H9 (cell line): ENCODE results near the gene CNTN3. TPM values are rescaled to one million over a fixed set of nuclear protein-coding genes. Genes with fewer than 3 reads are reported as not detected.

Experiments used
- DNase-seq: peaks from one replicate; pipeline ENCODE4 v3.0.0-alpha.2; 2017
- H2AFZ ChIP-seq: one replicate; pipeline ENCODE4 v1.6.1; 2013; ENCODE audit warnings: mild to moderate bottlenecking, low read length, control low read depth, moderate library complexity
- H2AK5ac ChIP-seq: 2 replicates; pipeline ENCODE4 v1.6.1; 2013; ENCODE audit warnings: low read length, control low read depth, mixed read lengths; ENCODE audit not compliant: insufficient read length
- H2BK120ac ChIP-seq: one replicate; pipeline ENCODE4 v1.6.1; 2013; ENCODE audit warnings: low read depth, mild to moderate bottlenecking, low read length, control low read depth, inconsistent platforms; ENCODE audit not compliant: poor library complexity, severe bottlenecking
- H2BK12ac ChIP-seq: 2 replicates; pipeline ENCODE4 v1.6.1; 2013; ENCODE audit warnings: low read length, control low read depth, mixed read lengths, low read depth; ENCODE audit not compliant: insufficient read length
- H2BK15ac ChIP-seq: 2 replicates; pipeline ENCODE4 v1.6.1; 2013; ENCODE audit warnings: low read depth, low read length, control low read depth
- H2BK20ac ChIP-seq: one replicate; pipeline ENCODE4 v1.6.1; 2013; ENCODE audit warnings: low read depth, mild to moderate bottlenecking, low read length, control low read depth, inconsistent platforms; ENCODE audit not compliant: poor library complexity, severe bottlenecking
- H2BK5ac ChIP-seq: 2 replicates; pipeline ENCODE4 v1.6.1; 2013; ENCODE audit warnings: low read length, control low read depth, mixed read lengths; ENCODE audit not compliant: insufficient read length
- H3K14ac ChIP-seq: 2 replicates; pipeline ENCODE4 v1.6.1; 2013; ENCODE audit warnings: low read length, control low read depth; ENCODE audit not compliant: insufficient read depth
- H3K18ac ChIP-seq: 2 replicates; pipeline ENCODE4 v1.6.1; 2013; ENCODE audit warnings: low read depth, mild to moderate bottlenecking, mixed read lengths, low read length, control low read depth; ENCODE audit not compliant: insufficient read length
- H3K23ac ChIP-seq: 2 replicates; pipeline ENCODE4 v1.6.1; 2013; ENCODE audit warnings: low read length, control low read depth, mixed read lengths, low read depth; ENCODE audit not compliant: insufficient read length
- H3K23me2 ChIP-seq: 2 replicates; pipeline ENCODE4 v1.6.1; 2013; ENCODE audit warnings: low read depth, mild to moderate bottlenecking, mixed read lengths, low read length, control low read depth; ENCODE audit not compliant: insufficient read length, poor library complexity, severe bottlenecking
- H3K27ac ChIP-seq: 2 replicates; pipeline ENCODE4 v1.5.1; 2013; ENCODE audit warnings: low read length, control low read depth, mixed read lengths, low read depth; ENCODE audit not compliant: insufficient read length
- H3K27me3 ChIP-seq: 2 replicates; pipeline ENCODE4 v1.6.1; 2013; ENCODE audit warnings: low read length, control low read depth, inconsistent platforms; ENCODE audit not compliant: insufficient read depth
- H3K4ac ChIP-seq: 2 replicates; pipeline ENCODE4 v1.6.1; 2013; ENCODE audit warnings: low read depth, mild to moderate bottlenecking, control low read depth, inconsistent platforms, low read length, moderate library complexity
- H3K4me1 ChIP-seq: 2 replicates; pipeline ENCODE4 v1.6.1; 2013; ENCODE audit warnings: low read length, control low read depth, inconsistent platforms; ENCODE audit not compliant: insufficient read depth
- H3K4me2 ChIP-seq: 2 replicates; pipeline ENCODE4 v1.6.1; 2013; ENCODE audit warnings: low read length, control low read depth, mixed read lengths; ENCODE audit not compliant: insufficient read length, insufficient read depth
- H3K56ac ChIP-seq: 2 replicates; pipeline ENCODE4 v1.6.1; 2013; ENCODE audit warnings: low read depth, mild to moderate bottlenecking, mixed read lengths, low read length, control low read depth; ENCODE audit not compliant: insufficient read length
- H3K79me1 ChIP-seq: 2 replicates; pipeline ENCODE4 v1.6.1; 2013; ENCODE audit warnings: low read depth, mild to moderate bottlenecking, moderate library complexity, low read length, control low read depth, inconsistent platforms; ENCODE audit not compliant: insufficient read depth, poor library complexity, severe bottlenecking
- H3K79me2 ChIP-seq: 2 replicates; pipeline ENCODE4 v1.6.1; 2013; ENCODE audit warnings: low read length, control low read depth, inconsistent platforms; ENCODE audit not compliant: insufficient read depth
- H3K9ac ChIP-seq: 2 replicates; pipeline ENCODE4 v1.6.1; 2013; ENCODE audit warnings: low read length, control low read depth, mixed read lengths; ENCODE audit not compliant: insufficient read length; ENCODE audit errors: extremely low read depth
- H3K9me3 ChIP-seq: one replicate; pipeline ENCODE4 v1.6.1; 2013; ENCODE audit warnings: low read depth, low read length, inconsistent platforms; ENCODE audit not compliant: control insufficient read depth
- H3T11ph ChIP-seq: one replicate; pipeline ENCODE4 v1.6.1; 2013; ENCODE audit warnings: mild to moderate bottlenecking, low read length, control low read depth, inconsistent platforms
- H4K20me1 ChIP-seq: one replicate; pipeline ENCODE4 v1.6.1; 2013; ENCODE audit not compliant: control insufficient read depth, insufficient read length, insufficient read depth
- H4K5ac ChIP-seq: 2 replicates; pipeline ENCODE4 v1.6.1; 2013; ENCODE audit warnings: low read depth, mild to moderate bottlenecking, mixed read lengths, low read length, control low read depth; ENCODE audit not compliant: insufficient read length
- H4K8ac ChIP-seq: replicated peaks from 2 replicates; pipeline ENCODE4 v1.6.1; 2013; ENCODE audit warnings: low read length, control low read depth, mixed read lengths, low read depth; ENCODE audit not compliant: insufficient read length
- H4K91ac ChIP-seq: 2 replicates; pipeline ENCODE4 v1.6.1; 2013; ENCODE audit warnings: low read depth, mild to moderate bottlenecking, moderate library complexity, mixed read lengths, low read length, control low read depth; ENCODE audit not compliant: insufficient read length
- H3K27ac Mint-ChIP-seq, 3 experiments: 2 replicates in 2 of 3; 3 replicates in 1 of 3; pipeline ENCODE4 v1.8.0; 2020 to 2021; ENCODE audit warnings: mixed read lengths in 3 of 3, mild to moderate bottlenecking in 1 of 3, moderate library complexity in 1 of 3
- H3K27me3 Mint-ChIP-seq: 2 replicates; pipeline ENCODE4 v1.8.0; 2021; ENCODE audit warnings: low read depth, mild to moderate bottlenecking, moderate library complexity, mixed read lengths
- H3K36me3 Mint-ChIP-seq, 3 experiments: 2 replicates in 2 of 3; 3 replicates in 1 of 3; pipeline ENCODE4 v1.8.0; 2020 to 2021; ENCODE audit warnings: low read depth in 3 of 3, mixed read lengths in 3 of 3; ENCODE audit not compliant: insufficient read depth in 1 of 3
- H3K4me1 Mint-ChIP-seq, 2 experiments: 2 replicates each; pipeline ENCODE4 v1.8.0; 2020; ENCODE audit warnings: mixed read lengths in 2 of 2
- H3K4me3 Mint-ChIP-seq, 2 experiments: 2 replicates in 1 of 2; 3 replicates in 1 of 2; pipeline ENCODE4 v1.8.0; 2020 to 2021; ENCODE audit warnings: mild to moderate bottlenecking in 2 of 2, mixed read lengths in 2 of 2, moderate library complexity in 1 of 2
- H3K9me3 Mint-ChIP-seq, 2 experiments: 2 replicates in 1 of 2; 3 replicates in 1 of 2; pipeline ENCODE4 v1.8.0; 2020; ENCODE audit warnings: mild to moderate bottlenecking in 2 of 2, mixed read lengths in 2 of 2, moderate library complexity in 1 of 2
- WGBS: extraction: QIAGEN DNeasy Blood & Tissue Kit; methylation state at CpG from one replicate; pipeline ENCODE4 v1.1.7; 2013; ENCODE audit warnings: missing lambda C conversion rate, low lambda C conversion rate, mixed read lengths; ENCODE audit not compliant: insufficient read length; ENCODE audit errors: extremely low coverage; 5-methylcytosine and 5-hydroxymethylcytosine counted together
- total RNA-seq: library from RNA; stranded (reverse); gene quantifications from 2 replicates; pipeline ENCODE4 v1.2.1, GENCODE V29; 2021
- TF ChIP-seq, protein P1 (sequence below): fragments of 200-600 bp; sonication (generic); conservative IDR thresholded peaks from 3 replicates; pipeline ENCODE4 v1.8.0; 2021; ENCODE audit warnings: antibody characterized with exemption, mild to moderate bottlenecking

CNTN3 gene
- total RNA-seq, 1 experiment from 2014 or later: not detected

DNA sequence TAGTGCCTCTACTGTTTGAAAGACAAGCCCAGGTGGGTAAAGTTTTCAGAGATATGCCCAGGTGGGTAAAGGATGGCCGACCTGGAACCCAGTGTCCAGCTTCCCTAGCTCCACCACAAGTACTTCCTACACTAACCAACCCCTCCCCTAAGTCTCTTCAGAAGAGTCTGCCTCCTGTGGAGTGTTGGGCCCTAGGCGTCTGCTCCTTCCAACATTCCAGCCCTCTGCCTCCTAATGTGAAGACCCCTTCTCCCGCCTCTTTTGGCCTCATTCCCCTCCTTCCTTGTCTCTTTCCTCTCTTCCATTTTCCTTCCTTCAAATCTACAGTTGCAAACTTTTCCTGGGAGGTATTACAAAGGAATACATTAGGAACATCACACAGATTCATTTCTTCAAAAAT is 38.6 kb downstream of the CNTN3 start:
- Histone ChIP-seq H2BK12ac (no peak overlapping the region), H2BK5ac (no peak overlapping the region), H4K91ac (no peak overlapping the region), H3K18ac (no peak overlapping the region), H2BK120ac (no peak overlapping the region), H3K27ac (no peak overlapping the region), H3K79me2 (no peaks in the 10 kb centered on the region), H3K9ac (no peak overlapping the region), H3K23ac (no peak overlapping the region), H4K8ac (no peak overlapping the region), H3K56ac (no peak overlapping the region), H4K5ac (no peak overlapping the region), H2BK20ac (no peak overlapping the region), H3K14ac (no peak overlapping the region), H3T11ph (no peak overlapping the region), H4K20me1 (no peaks in the 10 kb centered on the region), H2AFZ (no peak overlapping the region), H3K79me1 (no peaks in the 10 kb centered on the region), H3K27me3 (no peaks in the 10 kb centered on the region), H3K9me3 (no peaks in the 10 kb centered on the region), H3K23me2 (no peaks in the 10 kb centered on the region), H2BK15ac (no peak overlapping the region), H2AK5ac (no peak overlapping the region), H3K4ac (no peak overlapping the region), H3K4me1 (no peaks in the 10 kb centered on the region), H3K4me2 (no peak overlapping the region)
- DNase-seq: no peak
- WGBS: no CpG with 5 or more reads among the region's 3 CpGs
- Mint-ChIP-seq H3K27ac (no peak overlapping the region), H3K4me1 (no peaks in the 10 kb centered on the region), H3K4me3 (no peak overlapping the region; a peak in 1 of 5 replicates), H3K36me3 (no peaks in the 10 kb centered on the region; a peak in 1 of 7 replicates), H3K27me3 (peaks cover 3% of the 10 kb centered on the region; the same call in 1 of the 2 replicates), H3K9me3 (peaks cover 0 to 2% of the 10 kb centered on the region in 2 experiments; a peak in 1 of 5 replicates)
- TF ChIP-seq, protein P1, sequence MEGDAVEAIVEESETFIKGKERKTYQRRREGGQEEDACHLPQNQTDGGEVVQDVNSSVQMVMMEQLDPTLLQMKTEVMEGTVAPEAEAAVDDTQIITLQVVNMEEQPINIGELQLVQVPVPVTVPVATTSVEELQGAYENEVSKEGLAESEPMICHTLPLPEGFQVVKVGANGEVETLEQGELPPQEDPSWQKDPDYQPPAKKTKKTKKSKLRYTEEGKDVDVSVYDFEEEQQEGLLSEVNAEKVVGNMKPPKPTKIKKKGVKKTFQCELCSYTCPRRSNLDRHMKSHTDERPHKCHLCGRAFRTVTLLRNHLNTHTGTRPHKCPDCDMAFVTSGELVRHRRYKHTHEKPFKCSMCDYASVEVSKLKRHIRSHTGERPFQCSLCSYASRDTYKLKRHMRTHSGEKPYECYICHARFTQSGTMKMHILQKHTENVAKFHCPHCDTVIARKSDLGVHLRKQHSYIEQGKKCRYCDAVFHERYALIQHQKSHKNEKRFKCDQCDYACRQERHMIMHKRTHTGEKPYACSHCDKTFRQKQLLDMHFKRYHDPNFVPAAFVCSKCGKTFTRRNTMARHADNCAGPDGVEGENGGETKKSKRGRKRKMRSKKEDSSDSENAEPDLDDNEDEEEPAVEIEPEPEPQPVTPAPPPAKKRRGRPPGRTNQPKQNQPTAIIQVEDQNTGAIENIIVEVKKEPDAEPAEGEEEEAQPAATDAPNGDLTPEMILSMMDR: no peak
